Ishikawa (cell line): ENCODE measurements around the gene EVI5L.

Experiments
- CEBPB ChIP-seq: IDR thresholded peaks from 2 replicates; pipeline ENCODE4 v1.6.1; 2012
- CREB1 ChIP-seq: IDR thresholded peaks from 2 replicates; pipeline ENCODE4 v1.6.1; 2012; ENCODE audit warnings: low read depth
- EGR1 ChIP-seq: IDR thresholded peaks from 2 replicates; pipeline ENCODE4 v1.6.1; 2012
- EP300 ChIP-seq: IDR thresholded peaks from 2 replicates; pipeline ENCODE4 v1.6.1; 2012; ENCODE audit warnings: borderline replicate concordance
- FOXM1 ChIP-seq: IDR thresholded peaks from 2 replicates; pipeline ENCODE4 v1.6.1; 2012; ENCODE audit warnings: low read depth, borderline replicate concordance
- NFIC ChIP-seq: IDR thresholded peaks from 2 replicates; pipeline ENCODE4 v1.6.1; 2012
- RAD21 ChIP-seq: IDR thresholded peaks from 2 replicates; pipeline ENCODE4 v1.6.1; 2012; ENCODE audit warnings: low read depth
- TAF1 ChIP-seq: IDR thresholded peaks from 2 replicates; pipeline ENCODE4 v1.6.1; 2012; ENCODE audit warnings: low read depth, mild to moderate bottlenecking
- TCF12 ChIP-seq: IDR thresholded peaks from 2 replicates; pipeline ENCODE4 v1.6.1; 2012; ENCODE audit warnings: low read depth
- TEAD4 ChIP-seq: IDR thresholded peaks from 2 replicates; pipeline ENCODE4 v1.6.1; 2012
- YY1 ChIP-seq: IDR thresholded peaks from 2 replicates; pipeline ENCODE4 v1.6.1; 2012; ENCODE audit warnings: low read depth
- ZBTB7A ChIP-seq: IDR thresholded peaks from 2 replicates; pipeline ENCODE4 v1.6.1; 2012; ENCODE audit warnings: low read depth
- TF ChIP-seq, protein P1 (sequence below): IDR thresholded peaks from 2 replicates; pipeline ENCODE4 v1.6.1; 2012
- TF ChIP-seq, protein P2 (sequence below): IDR thresholded peaks from 2 replicates; pipeline ENCODE4 v1.6.1; 2012; ENCODE audit warnings: low read depth, mild to moderate bottlenecking
- TF ChIP-seq, protein P3 (sequence below): IDR thresholded peaks from 2 replicates; pipeline ENCODE4 v1.6.1; 2012

Gene EVI5L

DNA sequence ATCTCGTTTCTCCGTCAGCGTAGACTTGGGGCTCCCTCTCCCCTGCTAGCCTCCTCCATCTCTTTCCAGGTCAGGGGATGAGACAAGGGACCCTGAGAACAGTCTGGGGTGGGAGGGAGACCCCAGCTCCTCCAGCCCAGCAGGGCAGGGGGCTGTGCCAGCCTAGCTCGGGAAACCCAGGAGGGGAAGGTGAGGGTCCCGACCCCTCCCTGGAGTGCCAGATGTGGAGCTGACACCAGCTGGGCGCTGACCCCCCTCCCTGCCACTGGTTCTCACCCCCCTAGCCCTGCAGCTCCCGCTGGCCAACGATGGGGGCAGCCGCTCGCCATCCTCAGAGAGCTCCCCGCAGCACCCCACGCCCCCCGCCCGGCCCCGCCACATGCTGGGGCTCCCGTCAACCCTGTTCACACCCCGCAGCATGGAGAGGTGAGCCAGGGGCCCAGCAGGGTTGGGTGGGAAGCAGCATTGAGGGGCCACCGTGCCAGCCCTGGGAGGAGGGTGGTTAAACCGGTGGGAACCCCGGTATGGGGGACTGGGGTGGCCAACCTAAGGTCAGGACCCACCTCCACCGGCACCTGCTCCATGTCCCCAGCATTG is 79.6 kb downstream of the EVI5L start:
- TF ChIP-seq, protein P1, sequence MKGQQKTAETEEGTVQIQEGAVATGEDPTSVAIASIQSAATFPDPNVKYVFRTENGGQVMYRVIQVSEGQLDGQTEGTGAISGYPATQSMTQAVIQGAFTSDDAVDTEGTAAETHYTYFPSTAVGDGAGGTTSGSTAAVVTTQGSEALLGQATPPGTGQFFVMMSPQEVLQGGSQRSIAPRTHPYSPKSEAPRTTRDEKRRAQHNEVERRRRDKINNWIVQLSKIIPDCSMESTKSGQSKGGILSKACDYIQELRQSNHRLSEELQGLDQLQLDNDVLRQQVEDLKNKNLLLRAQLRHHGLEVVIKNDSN, result no peak
- TF ChIP-seq CEBPB, result no peak
- no peak for TF ChIP-seq TAF1
- TF ChIP-seq ZBTB7A, result no peak
- TF ChIP-seq, protein P2, sequence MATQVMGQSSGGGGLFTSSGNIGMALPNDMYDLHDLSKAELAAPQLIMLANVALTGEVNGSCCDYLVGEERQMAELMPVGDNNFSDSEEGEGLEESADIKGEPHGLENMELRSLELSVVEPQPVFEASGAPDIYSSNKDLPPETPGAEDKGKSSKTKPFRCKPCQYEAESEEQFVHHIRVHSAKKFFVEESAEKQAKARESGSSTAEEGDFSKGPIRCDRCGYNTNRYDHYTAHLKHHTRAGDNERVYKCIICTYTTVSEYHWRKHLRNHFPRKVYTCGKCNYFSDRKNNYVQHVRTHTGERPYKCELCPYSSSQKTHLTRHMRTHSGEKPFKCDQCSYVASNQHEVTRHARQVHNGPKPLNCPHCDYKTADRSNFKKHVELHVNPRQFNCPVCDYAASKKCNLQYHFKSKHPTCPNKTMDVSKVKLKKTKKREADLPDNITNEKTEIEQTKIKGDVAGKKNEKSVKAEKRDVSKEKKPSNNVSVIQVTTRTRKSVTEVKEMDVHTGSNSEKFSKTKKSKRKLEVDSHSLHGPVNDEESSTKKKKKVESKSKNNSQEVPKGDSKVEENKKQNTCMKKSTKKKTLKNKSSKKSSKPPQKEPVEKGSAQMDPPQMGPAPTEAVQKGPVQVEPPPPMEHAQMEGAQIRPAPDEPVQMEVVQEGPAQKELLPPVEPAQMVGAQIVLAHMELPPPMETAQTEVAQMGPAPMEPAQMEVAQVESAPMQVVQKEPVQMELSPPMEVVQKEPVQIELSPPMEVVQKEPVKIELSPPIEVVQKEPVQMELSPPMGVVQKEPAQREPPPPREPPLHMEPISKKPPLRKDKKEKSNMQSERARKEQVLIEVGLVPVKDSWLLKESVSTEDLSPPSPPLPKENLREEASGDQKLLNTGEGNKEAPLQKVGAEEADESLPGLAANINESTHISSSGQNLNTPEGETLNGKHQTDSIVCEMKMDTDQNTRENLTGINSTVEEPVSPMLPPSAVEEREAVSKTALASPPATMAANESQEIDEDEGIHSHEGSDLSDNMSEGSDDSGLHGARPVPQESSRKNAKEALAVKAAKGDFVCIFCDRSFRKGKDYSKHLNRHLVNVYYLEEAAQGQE, result no peak
- TF ChIP-seq YY1, result no peak
- no peak for TF ChIP-seq NFIC
- no peak for TF ChIP-seq RAD21
- no peak for TF ChIP-seq EGR1
- no peak for TF ChIP-seq FOXM1
- TF ChIP-seq CREB1, result no peak
- TF ChIP-seq, protein P3, sequence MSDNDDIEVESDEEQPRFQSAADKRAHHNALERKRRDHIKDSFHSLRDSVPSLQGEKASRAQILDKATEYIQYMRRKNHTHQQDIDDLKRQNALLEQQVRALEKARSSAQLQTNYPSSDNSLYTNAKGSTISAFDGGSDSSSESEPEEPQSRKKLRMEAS, result no peak
- TF ChIP-seq TCF12, result no peak
- no peak for TF ChIP-seq EP300
- no peak for TF ChIP-seq TEAD4

DNA sequence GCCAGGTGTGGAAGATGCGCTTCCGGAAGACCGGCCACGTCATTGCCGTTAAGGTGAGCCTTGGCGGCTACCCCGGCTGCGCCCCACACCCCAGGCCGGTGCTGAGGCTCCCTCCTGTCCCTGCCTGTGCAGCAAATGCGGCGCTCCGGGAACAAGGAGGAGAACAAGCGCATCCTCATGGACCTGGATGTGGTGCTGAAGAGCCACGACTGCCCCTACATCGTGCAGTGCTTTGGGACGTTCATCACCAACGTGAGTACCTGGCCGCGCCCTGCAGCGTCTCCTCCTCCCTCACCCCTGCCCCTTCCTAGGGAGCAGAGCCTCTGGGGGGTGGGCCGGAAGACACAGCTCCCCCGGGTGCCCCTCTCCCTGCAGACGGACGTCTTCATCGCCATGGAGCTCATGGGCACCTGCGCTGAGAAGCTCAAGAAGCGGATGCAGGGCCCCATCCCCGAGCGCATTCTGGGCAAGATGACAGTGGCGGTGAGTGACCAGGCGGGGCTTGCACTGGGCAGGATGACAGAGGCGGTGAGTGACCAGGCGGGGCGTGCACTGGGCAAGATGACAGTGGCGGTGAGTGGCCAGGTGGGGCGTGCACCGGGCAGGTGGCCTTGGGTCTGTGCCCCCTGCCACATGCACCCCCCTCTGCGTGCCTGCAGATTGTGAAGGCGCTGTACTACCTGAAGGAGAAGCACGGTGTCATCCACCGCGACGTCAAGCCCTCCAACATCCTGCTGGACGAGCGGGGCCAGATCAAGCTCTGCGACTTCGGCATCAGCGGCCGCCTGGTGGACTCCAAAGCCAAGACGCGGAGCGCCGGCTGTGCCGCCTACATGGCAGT is 80.5 kb downstream of the EVI5L start:
- TF ChIP-seq CEBPB (no peak), NFIC (no peak), RAD21 (no peak), CREB1 (no peak), ZBTB7A (no peak), YY1 (no peak), EP300 (no peak), TAF1 (no peak), TEAD4 (no peak), EGR1 (no peak), FOXM1 (no peak), TCF12 (no peak)
- TF ChIP-seq, protein P2, result no peak
- TF ChIP-seq, protein P3, result no peak
- TF ChIP-seq, protein P1, result no peak

DNA sequence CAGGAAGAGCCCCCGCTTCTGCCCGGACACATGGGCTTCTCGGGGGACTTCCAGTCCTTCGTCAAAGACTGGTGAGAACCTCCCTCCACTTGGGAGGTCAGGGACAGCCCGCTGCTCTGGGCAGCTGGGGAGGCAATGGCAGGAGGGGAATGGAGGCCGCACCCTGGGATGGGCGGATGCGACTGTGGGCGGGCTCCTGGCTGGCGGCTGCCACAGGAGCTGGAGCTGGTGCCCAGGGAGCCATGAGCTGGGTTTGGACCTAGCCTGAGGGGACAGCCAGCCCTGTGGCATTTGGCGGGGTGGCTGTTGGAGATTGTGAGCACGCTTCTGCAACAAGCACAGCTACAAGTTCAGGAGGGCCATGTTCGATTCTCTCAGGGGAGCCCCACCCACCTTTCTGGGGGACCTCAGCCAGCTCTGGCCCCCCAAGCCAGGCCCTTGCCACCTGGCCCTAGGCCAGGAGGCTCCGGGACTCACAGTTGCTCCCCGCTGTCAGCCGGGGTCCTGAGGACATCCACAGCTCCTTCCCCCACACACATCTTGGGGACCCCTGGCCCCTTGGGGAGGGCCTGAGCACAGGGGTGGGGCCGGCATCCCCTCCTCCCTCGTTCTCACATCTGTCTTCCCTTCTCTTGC is 81.6 kb downstream of the EVI5L start:
- TF ChIP-seq CEBPB, result no peak
- no peak for TF ChIP-seq TCF12
- no peak for TF ChIP-seq RAD21
- TF ChIP-seq FOXM1, result no peak
- TF ChIP-seq EP300, result no peak
- TF ChIP-seq, protein P3, result no peak
- TF ChIP-seq, protein P1, result no peak
- no peak for TF ChIP-seq EGR1
- TF ChIP-seq ZBTB7A, result no peak
- no peak for TF ChIP-seq YY1
- TF ChIP-seq TAF1, result no peak
- TF ChIP-seq NFIC, result no peak
- TF ChIP-seq, protein P2, result no peak
- no peak for TF ChIP-seq TEAD4
- TF ChIP-seq CREB1, result no peak
